AG09309 (cell line): ENCODE results near the gene YBX3.

Source experiments
- DNase-seq: peaks from one replicate; pipeline ENCODE4 v3.0.0-alpha.2; 2010; ENCODE audit warnings: low read depth
- H3K4me3 ChIP-seq: 2 replicates; pipeline ENCODE4 v1.5.1; 2011; ENCODE audit warnings: mild to moderate bottlenecking, low read depth, low read length, moderate library complexity; ENCODE audit not compliant: control insufficient read depth
- TF ChIP-seq, protein P1 (sequence below): IDR thresholded peaks from 2 replicates; pipeline ENCODE4 v1.5.1; 2011; ENCODE audit warnings: mild to moderate bottlenecking, low read depth, low read length, inconsistent platforms; ENCODE audit not compliant: insufficient read depth, control insufficient read depth; ENCODE audit errors: missing control alignments

The YBX3 gene

DNA sequence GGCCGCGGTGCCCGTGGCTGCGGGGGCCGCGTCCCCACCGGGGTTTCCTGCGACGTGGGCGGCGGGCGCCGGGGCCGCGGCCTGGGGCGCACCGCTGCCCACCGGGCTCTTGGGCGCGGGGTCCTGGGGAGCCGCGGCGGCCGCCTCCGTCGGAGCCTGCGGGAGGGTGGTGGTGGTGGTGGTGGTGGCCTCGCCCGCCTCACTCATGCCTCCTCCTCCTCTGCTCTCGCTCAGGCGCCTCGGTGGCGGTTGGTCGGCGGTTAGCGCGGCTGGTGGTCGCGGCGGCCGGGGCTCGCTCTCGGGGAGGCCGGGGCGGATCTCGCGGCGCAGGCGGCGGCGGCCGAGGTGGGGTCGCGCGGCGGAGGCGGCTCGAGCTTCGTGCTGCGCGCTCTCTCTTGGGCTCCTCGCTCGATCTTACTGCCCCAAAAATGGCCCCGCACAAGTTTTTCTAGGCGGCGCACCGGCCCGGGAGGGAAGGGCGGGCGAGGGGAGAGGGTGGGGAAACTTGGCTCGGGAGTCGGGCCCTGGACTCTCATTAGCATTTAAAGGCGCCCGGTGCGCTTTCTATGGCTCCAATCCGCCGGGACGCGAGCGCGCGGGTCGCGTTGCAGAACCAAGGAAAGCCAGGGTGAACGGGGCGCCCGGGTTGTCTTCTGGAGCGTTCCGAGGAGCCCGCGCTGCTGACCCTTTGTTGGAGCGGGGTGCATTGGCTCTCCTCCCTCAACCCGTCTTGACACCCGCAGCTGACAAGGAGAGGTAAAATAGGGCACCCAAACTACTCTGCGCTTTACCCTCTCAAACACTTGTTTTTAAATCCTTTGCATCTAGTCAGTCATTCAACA is at the start of gene YBX3:
TSS of gene YBX3 (minus strand) at position 419 of the 842 bp plus-strand sequence. CDS start at position 207, 212 bp downstream.
- peak within 1 kb of the TSS; percentile 95 for H3K4me3 ChIP-seq
- peak; percentile 37 for DNase-seq
- TF ChIP-seq, protein P1, sequence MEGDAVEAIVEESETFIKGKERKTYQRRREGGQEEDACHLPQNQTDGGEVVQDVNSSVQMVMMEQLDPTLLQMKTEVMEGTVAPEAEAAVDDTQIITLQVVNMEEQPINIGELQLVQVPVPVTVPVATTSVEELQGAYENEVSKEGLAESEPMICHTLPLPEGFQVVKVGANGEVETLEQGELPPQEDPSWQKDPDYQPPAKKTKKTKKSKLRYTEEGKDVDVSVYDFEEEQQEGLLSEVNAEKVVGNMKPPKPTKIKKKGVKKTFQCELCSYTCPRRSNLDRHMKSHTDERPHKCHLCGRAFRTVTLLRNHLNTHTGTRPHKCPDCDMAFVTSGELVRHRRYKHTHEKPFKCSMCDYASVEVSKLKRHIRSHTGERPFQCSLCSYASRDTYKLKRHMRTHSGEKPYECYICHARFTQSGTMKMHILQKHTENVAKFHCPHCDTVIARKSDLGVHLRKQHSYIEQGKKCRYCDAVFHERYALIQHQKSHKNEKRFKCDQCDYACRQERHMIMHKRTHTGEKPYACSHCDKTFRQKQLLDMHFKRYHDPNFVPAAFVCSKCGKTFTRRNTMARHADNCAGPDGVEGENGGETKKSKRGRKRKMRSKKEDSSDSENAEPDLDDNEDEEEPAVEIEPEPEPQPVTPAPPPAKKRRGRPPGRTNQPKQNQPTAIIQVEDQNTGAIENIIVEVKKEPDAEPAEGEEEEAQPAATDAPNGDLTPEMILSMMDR = no peak

DNA sequence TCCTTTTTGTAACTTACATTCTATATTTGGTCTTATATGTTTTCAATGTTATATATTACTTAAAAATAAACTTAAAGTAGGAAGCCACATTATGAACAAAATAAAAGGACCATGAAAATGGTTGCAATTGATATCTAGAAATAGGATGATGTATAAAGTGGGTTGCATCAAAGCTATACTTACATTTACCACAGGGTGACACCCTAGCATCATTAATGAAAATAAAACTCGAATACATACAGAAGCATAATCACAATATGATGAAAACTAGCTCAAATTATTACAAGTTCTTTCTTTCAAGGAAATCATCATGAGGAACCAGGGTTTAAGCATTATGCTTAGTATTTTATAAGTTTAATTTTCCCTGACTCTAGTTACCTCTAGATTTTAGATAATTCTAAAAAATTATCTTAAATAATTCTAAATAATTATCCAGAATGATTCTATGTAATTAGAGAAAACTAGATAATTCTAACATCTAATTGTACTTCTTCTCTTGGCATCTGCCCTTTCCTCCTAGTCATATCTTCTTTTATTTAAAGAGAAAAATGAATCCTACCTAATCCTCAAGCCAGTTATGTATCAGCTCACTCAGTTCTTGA is 48.1 kb upstream of the YBX3 start:
- peak; percentile 11 for DNase-seq
- no peak overlapping the region for H3K4me3 ChIP-seq
- TF ChIP-seq, protein P1 = peak; percentile 44

DNA sequence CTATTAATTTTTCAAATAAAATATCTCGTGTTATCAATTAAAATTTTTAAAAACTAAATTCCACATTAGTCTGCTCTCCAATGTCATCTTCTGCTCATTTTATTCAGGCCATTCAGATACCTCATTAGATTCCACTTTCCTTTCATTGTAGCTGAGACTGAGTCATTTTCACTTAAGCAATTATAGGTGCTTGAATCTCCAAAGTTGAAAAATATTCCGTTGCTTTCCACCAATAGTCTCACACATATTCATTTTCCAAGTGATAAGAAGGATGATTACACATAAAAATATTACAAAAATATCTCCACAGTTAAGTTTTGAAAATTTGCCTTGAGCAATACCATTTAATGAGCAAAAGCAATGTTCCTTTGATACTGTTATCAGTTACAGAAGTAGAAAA is 36.5 kb upstream of the YBX3 start:
- DNase-seq = no peak
- TF ChIP-seq, protein P1 = no peak
- no peak overlapping the region for H3K4me3 ChIP-seq

DNA sequence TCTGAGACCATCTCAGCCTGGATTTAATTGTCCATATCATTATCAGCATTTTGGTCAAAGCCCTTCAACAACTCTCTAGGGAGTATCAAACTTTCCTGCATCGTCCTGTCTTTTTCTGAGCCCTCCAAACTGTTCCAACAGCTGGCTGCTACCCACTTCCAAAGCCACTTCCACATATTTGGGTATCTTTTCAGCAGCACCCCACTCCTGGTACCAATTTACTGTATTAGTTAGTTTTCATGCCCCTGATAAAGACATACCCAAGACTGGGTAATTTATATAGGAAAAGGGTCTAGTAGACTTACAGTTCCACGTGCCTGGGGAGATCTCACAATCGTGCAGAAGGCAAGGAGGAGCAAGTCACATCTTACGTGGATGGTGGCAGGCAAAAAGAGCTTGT is 33.1 kb upstream of the YBX3 start:
- no peak overlapping the region for H3K4me3 ChIP-seq
- DNase-seq = no peak
- TF ChIP-seq, protein P1 = no peak

DNA sequence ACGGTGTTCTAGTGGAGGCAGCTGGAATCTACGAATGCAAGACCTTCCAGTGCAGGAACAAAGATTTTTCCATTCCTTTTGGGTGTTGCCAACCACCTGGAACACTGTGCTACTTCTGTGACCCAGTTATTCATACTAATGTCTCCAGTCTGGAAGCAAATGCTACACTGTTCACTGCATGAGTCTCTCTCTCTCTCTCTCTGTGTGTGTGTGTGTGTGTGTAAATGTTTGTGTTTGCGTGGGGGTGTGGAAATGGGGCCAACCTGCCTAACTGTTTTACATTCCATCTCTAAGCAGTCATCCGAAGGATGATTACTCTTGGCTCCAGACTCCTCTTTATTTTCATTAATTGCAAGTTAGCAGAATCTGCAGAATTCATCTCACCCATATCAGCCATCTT is 29.9 kb upstream of the YBX3 start:
- H3K4me3 ChIP-seq = no peak overlapping the region
- TF ChIP-seq, protein P1 = no peak
- DNase-seq = peak; percentile 32

DNA sequence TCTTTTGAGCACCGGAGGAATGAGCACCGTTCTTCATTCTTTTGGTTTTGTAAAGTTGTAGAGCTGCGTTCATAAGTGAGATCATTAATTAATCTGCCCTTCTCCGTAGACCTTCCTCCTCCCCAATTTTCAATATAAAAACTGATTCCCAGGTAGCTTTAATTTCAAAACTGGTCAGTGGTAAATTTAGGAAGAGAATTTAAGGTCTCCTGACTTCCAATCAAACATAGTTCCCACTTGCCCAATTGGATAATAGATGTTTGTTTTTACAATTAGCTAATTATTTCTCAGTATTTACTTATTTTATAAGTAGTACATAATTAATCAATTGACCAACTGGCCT is 27.2 kb upstream of the YBX3 start:
- TF ChIP-seq, protein P1 = no peak
- H3K4me3 ChIP-seq = no peak overlapping the region
- DNase-seq = no peak
